Psoas muscle (tissue), 8 donors: Measurements from ENCODE around the gene METTL13. TPM values are rescaled to one million over a fixed set of nuclear protein-coding genes. Genes with fewer than 3 reads are reported as not detected.

Source experiments
- ATAC-seq, 4 donors: fragments of 200-7000 bp; cut with Tn5 transposase; one replicate each; pipeline ENCODE4 v1.9.1; 2020; ENCODE audit warnings: moderate library complexity in 3 of 4, mild to moderate bottlenecking in 2 of 4
- DNase-seq, 2 donors: peaks; one replicate each; pipeline ENCODE4 v3.0.0-alpha.2; 2020
- H3K27ac ChIP-seq: fragments of 200-600 bp; one replicate; pipeline ENCODE4 v1.8.0; 2022
- H3K27me3 ChIP-seq, 3 donors: fragments of 200-600 bp in 1 of 3; one replicate each; pipeline versions ENCODE4 v1.6.1 to v1.8.0; 2013 to 2022; ENCODE audit warnings: low read length in 2 of 3, mild to moderate bottlenecking in 2 of 3, moderate library complexity in 1 of 3; ENCODE audit not compliant: insufficient read depth in 3 of 3
- H3K36me3 ChIP-seq, 2 donors: fragments of 200-600 bp in 1 of 2; one replicate each; pipeline versions ENCODE4 v1.6.1 to v1.8.0; 2013 to 2022; ENCODE audit warnings: low read depth in 1 of 2, mild to moderate bottlenecking in 1 of 2, moderate library complexity in 1 of 2; ENCODE audit not compliant: insufficient read depth in 1 of 2
- H3K4me1 ChIP-seq: fragments of 200-600 bp; one replicate; pipeline ENCODE4 v1.8.0; 2022
- H3K4me3 ChIP-seq: fragments of 200-600 bp; one replicate; pipeline ENCODE4 v1.8.0; 2022; ENCODE audit warnings: mild to moderate bottlenecking
- H3K9me3 ChIP-seq: fragments of 200-600 bp; one replicate; pipeline ENCODE4 v1.8.0; 2022
- CTCF ChIP-seq: fragments of 200-600 bp; IDR thresholded peaks from one replicate; pipeline ENCODE4 v1.8.0; 2022; ENCODE audit warnings: antibody characterized with exemption
- WGBS, 3 donors: extraction: QIAGEN DNeasy Blood & Tissue Kit; methylation state at CpG; one replicate each; pipeline versions ENCODE4 v1.1.6 to v1.1.7; 2013; 5-methylcytosine and 5-hydroxymethylcytosine counted together
- intact Hi-C, 2 donors: fragments of 100-400 bp; cut with DNase I; formaldehyde crosslinking; loops; one replicate each; pipeline versions ENCODE4 v1.11.0 to v1.14.2; 2022
- polyA plus RNA-seq, 3 donors: library from polyadenylated mRNA; stranded (reverse); fragments of 200-250 nt; gene quantifications; one replicate each; pipeline ENCODE4 v1.2.3, GENCODE V29; 2013
- total RNA-seq, 4 donors: library from RNA; stranded (reverse); fragmentation: NEBNext Ultra II Directional in 2 of 4; extraction: Animal tissue kit (Norgen Biotek cat#: 25700) in 2 of 4; gene quantifications; one replicate each; pipeline versions ENCODE4 v1.2.1 to v1.2.4, GENCODE V29; 2021 to 2023
- donor health status: healthy with polysubstance abuse.
- donor health status: DM: no; HTN: no; CAD: no; lungs with moderate emphysema.
- donor health status: Bipolar disorder and iron deficiency.
- donor health status: healthy.
- donor health status: DM: yes; HTN: yes; CAD: no.
- donor health status: DM: no; HTN: no; CAD: no.
- donor health status: DM: no; HTN: no; CAD: no.
- donor health status: DM: yes; HTN: yes; CAD: no.

The METTL13 gene
- total and polyA plus RNA-seq, 7 donors = 15.0 to 66.4 (median 23.9) TPM

- no peak for TF ChIP-seq CTCF
- H3K27ac ChIP-seq = no peak overlapping the region
- no peaks in the 10 kb centered on the region for H3K4me1 ChIP-seq
- DNase-seq (no peak), ATAC-seq (no peak)
- intact Hi-C loops = no loop called here
- WGBS, 3 donors = 44 to 47% (median 45%) methylated on average over 2 of the region's 2 CpGs
- H3K36me3 ChIP-seq = no peaks in the 10 kb centered on the region
- no peaks in the 10 kb centered on the region for H3K27me3 ChIP-seq
- no peaks in the 10 kb centered on the region for H3K9me3 ChIP-seq
- H3K4me3 ChIP-seq = no peak overlapping the region
Observed at GRCh38 chr1:171819946-171820345, 38.5 kb downstream of the METTL13 start.

GRCh38 chr1:171826973-171827372 lies 45.5 kb downstream of the METTL13 start:
- no peak for TF ChIP-seq CTCF
- intact Hi-C loops = no loop called here
- Histone ChIP-seq H3K27me3 (no peaks in the 10 kb centered on the region), H3K4me1 (no peaks in the 10 kb centered on the region), H3K9me3 (peaks cover 7% of the 10 kb centered on the region), H3K27ac (no peak overlapping the region), H3K4me3 (no peak overlapping the region), H3K36me3 (no peaks in the 10 kb centered on the region)
- DNase-seq (no peak), ATAC-seq (no peak)
- WGBS, 3 donors = 60 to 100% (median 97%) methylated on average over 1 of the region's 1 CpG

GRCh38 chr1:171828794-171829193 lies 47.3 kb downstream of the METTL13 start:
- Histone ChIP-seq H3K9me3 (peaks cover 7% of the 10 kb centered on the region), H3K4me1 (no peaks in the 10 kb centered on the region), H3K36me3 (no peaks in the 10 kb centered on the region), H3K27me3 (no peaks in the 10 kb centered on the region), H3K4me3 (no peak overlapping the region), H3K27ac (no peak overlapping the region)
- ATAC-seq (no peak), DNase-seq (no peak)
- no peak for TF ChIP-seq CTCF
- intact Hi-C loops = no loop called here
- WGBS, 3 donors = 96 to 99% (median 97%) methylated on average over 11 of the region's 11 CpGs

GRCh38 chr1:171833091-171833825 lies 51.8 kb downstream of the METTL13 start:
- intact Hi-C loops = no loop called here
- no peak overlapping the region for H3K27ac ChIP-seq
- no peak overlapping the region for H3K4me3 ChIP-seq
- H3K9me3 ChIP-seq = no peaks in the 10 kb centered on the region
- DNase-seq = no peak
- H3K27me3 ChIP-seq = no peaks in the 10 kb centered on the region
- H3K4me1 ChIP-seq = no peaks in the 10 kb centered on the region
- no peak for ATAC-seq
- 58 to 66% (median 62%) methylated on average over 4 of the region's 4 CpGs for WGBS, 3 donors
- no peaks in the 10 kb centered on the region for H3K36me3 ChIP-seq
- TF ChIP-seq CTCF = no peak

GRCh38 chr1:171834821-171835220 lies 53.4 kb downstream of the METTL13 start:
- TF ChIP-seq CTCF = no peak
- Histone ChIP-seq H3K4me3 (no peak overlapping the region), H3K4me1 (no peaks in the 10 kb centered on the region), H3K9me3 (no peaks in the 10 kb centered on the region), H3K27ac (no peak overlapping the region), H3K27me3 (no peaks in the 10 kb centered on the region), H3K36me3 (no peaks in the 10 kb centered on the region)
- intact Hi-C loops = no loop called here
- DNase-seq = no peak
- 92 to 96% (median 94%) methylated on average over 2 of the region's 2 CpGs for WGBS, 3 donors
- ATAC-seq = no peak
